GM21526 (cell line): ENCODE measurements around the gene KRTAP16-1.

Source experiments
- ATAC-seq: cut with Tn5 transposase; IDR thresholded peaks from one replicate; pipeline ENCODE4 v1.9.1; 2021; ENCODE audit warnings: moderate library complexity; ENCODE audit not compliant: unreplicated experiment, low FRiP score

Gene KRTAP16-1

DNA sequence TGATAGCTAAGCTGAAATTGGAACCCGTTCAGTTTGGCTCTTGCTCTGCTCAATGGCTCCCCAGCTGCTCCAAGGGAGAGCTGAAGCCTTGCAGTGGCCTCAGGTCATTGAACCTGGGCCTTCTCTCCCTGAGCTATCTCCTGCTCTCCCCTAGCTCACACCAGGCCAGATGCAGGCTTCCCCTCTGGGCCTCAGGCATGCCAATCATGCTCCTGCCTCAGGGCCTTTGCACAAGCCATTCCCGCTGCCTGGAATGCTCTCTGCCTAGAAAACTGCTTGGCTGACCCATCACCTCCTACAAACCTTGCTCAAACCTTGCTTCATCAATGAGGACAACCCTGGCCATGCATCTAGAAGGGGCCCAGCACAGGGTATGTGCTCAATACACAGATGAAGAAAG, 23.1 kb upstream of the KRTAP16-1 start:
- no peak for ATAC-seq

DNA sequence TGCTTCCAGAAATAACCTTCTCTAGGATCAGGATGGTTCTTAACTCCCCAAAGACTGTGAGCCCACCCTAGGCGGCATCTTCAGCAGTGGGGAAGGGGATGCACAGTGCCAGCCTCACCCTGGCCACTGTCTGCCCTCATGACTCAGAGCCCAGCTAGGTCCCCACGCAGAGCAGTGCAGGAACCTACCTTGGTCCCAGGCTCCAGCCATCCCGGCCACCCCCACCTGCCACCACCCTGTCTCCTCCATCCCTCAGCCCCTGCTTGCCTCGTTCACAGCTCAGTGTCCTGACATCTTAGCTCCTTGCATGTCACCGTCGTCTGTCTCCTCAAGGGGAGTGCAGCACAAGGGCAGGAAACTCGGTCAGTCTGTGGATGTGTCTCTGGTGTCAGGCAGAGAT, 22.5 kb upstream of the KRTAP16-1 start:
- ATAC-seq, result no peak

DNA sequence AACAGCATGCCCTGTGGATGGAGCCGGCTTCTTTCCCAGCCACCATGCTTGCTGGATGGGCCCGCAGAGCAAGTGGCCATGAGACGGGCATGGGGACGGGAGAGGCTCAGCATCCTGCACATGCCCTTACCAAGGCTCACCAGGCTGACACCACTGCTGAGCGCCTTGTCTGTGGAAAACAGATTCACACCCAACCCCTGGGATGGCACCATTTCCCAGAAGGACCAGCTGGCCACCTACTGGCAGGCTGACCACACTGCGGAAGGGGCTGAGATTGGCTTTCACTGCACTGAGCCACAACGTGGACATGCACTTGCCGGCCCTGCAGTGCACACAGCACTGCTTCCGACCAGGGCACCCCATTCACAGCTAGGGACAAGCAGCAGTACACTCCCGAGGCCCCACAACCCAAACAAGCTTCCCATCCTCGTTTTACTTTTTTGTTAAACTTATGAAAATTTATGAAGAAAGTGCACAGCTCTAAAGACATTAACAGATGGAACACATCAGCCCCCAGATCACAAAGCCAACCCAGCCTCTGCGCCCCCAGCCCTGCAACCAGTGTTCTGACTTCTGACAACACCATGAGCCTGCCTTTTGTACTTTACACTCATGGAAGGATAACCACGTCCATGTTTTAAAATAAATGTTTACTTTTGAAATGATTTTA, 20.3 kb upstream of the KRTAP16-1 start:
- ATAC-seq, result no peak

DNA sequence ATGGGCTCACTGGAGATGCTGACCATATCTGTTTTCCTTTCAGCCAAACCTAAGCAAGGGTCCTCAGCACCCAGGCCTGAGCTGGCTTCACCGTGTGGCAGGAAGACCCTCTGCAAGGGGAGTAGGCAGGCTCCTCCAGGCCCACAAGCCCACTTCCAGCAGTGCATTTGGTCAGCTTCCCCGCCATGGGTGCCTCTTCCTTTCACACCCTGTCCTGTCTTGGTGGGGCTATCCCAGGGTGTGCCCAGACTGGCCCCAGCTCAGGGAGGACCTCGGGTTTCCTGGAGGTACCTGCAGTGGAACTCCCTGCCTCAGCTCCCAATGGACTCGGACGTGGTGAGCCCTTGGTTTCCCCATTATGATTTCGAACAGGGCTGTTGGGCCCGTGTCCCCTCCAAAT, 19.1 kb upstream of the KRTAP16-1 start:
- no peak for ATAC-seq

DNA sequence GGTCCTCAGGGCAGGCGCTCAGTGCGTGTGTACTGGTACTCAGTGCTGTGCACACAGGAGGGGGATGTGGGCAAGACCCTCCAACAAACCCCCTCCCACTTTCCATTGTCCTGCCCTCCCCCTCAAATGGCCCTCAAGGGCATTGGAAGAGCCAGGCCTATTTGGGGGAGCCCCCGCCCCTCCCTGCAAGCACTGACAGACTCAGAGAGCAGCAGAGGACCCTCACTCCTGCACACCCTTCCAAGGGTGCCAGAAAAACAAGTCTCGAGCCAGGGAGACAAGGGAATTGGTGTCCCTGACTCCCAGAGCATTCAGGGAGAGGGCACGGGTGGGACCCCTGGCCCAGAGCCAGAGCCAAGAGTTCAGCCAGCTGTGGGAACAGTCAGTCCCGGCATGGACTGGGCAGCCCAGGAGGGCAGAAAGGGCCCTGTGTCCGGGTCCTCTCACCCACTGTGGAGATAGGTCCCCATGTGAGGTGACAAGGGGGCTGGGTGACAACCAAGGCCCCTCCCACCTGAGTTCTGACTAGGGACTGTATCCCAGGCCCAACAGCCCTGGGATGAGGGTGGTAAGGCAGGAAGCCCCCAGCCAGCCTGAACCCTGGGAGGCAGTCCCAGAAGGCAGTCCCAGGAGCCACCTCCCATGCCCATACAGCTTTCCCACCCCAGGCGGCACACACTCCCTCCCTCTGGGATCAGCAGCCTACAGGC, 18.5 kb upstream of the KRTAP16-1 start:
- no peak for ATAC-seq

DNA sequence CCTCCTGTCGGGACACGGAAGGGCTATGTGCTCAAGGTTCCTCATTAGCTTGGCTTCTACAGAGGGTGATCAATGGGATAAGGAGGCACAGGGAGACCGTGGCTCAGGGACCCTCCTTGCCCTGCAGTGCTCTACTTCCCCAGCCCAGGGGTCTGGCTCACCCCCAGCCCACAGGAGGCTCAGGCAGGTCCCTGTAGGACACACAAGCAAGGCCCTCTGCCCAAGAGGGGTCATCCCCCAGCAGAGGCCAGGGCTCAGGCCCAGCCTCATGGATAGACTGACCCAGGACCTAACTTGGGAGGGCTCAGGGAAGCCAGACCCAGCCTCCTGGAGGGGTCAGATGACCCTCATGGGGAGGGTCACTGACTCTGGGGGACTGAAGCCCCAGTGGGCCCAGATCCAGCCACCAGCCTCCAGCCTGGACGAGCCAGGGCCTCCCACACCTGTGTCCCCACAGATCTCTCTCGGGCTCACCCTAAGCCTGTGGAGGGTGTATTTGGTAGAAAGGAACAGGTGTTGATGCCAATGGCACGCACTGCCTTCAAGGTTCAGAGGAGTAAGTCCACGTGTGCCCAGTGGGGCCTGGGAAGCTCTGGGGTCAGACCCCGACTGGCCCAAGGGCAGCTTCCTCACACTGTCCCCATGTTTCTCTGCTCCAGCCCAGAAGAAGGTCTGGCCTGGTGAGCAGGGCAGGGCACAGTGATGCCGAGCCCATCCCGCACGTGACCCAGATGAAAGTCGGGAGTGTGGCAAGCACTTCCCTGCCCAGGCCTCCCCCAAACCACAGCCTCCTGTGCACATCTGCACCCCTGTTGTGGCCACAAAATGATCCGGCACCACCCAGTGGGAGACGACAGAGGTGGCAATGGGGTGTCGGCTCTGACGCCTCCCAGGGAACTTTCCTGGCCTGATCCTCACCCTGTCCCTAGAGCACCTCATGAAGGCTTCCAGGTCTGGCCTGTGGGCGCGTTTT, 17.4 kb upstream of the KRTAP16-1 start:
- no peak for ATAC-seq

DNA sequence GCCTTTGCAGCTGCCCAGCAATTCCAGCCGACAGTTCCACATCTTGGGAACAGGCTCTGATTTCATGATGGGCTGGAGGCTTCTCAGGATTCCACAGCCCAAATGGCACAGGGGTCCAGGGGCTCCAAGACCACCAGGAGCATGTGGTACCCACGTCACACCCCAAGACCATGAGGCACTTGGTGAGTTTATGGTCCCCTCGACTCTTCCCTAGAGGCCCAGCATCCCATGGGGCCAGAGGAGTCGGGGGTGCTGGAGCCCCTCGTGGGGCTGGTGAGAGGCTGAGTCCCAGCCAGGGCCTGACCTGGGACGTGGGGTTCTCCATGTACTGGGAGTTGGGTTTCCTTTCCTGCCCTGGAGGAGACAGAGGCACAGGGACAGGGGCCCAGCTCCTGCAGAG, 16.5 kb upstream of the KRTAP16-1 start:
- ATAC-seq, result no peak

DNA sequence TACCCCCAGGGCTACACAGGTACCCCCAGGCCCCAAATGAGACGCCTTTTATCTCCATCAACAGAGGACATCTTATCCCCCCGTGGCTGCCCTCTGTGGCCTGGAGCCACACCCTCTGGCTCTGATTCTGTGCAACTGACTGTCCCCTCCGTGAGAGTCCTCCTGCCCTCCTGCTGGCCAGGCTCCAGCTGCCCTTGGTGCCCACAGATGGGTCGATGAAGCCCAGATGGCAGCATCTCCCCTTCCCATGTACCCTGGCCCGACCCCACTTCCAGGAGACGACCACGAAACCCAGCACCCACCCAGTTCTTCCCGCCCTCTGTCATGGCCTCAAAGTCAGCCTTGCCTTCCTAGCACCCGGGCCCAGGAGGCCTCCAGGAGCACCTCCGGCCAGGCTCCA, 16.0 kb upstream of the KRTAP16-1 start:
- ATAC-seq, result no peak

DNA sequence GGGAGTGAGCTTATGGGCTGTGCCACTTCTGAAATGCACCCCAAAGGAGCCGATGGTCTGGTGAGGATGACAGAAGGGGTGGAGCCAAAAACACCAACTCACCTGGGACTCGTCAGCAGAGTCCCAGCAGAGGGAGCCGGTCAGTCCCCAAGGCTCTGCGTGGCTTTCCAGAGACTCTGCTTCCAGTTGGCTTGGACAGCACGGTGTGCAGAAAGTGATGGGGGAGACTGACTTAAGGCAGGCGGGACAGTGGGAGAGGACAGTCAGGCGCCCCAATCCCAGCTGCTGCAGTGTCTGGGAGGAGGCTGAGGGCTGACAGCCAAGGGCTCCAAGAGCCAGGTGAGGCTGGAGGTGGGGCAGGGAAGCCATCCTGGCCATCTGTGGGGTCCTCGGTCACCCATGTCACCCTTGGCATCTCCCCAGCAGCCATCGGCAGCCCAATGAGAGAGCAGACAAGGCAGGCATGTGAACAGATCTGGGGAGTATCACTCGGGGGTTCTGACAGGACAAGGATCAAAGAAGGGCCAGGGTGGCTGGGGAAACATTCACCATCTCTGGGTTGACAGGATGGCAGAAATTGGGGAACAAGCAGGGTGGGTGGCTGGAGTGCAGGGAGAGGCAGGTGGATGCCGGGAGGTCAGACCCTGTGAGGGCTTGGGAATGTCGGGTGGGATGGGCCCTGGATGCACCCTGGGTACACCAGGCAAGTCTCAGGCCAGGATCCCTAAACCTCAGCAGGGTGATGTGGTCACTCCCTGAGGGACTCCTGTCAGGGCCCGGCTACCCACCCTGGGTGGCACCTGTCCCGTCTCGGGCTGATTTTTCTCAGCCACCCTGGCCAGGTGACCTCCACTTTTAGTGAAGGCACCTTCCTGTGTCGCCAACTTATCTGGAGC, 15.3 kb upstream of the KRTAP16-1 start:
- no peak for ATAC-seq

DNA sequence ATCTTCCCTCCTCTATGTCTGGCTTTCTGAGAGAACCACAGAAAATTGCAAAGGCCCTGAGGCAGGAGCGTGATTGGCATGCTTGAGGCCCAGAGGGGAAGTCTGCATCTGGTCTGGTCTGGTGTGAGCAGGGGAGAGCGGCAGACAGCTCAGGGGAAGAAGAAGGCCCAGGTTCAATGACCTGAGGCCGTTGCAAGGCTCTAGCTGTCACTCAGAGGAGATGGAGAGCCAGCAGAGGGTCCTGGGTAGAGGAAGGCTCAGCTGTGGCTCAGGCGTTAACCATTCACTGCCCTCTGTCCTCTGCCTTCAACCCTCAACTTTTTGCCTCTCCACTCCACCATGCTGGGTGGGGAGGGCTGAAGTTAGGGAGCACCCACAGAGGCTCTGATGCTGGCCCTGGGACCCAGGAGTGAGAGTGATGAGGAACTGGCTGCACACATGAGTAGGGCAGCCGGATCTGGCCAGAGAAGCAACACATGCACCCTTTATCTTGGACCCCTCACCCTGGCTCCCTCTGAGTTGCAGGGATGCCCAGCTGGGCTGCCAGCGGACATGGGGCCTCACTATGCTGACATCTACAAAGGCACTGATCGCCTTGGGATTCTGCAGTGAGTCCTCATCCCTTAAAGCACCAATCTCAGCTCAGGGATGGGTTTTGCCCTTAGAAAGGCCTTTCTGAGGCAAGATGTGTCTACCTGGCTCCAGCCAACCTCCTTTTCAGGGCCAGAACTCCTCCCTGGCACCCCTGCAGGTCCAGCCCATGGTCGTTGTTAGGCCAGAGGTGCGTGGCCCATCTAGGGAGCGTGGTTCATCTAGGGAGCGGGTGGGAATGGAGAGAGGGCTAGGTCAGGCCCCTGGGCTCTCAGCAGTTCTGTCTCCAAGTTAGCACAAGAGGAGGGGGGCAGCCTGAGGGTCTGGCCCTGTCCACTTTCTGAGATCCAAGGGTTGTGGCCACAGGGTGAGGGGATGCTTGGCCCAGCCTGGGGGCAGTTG, 14.1 kb upstream of the KRTAP16-1 start:
- no peak for ATAC-seq

DNA sequence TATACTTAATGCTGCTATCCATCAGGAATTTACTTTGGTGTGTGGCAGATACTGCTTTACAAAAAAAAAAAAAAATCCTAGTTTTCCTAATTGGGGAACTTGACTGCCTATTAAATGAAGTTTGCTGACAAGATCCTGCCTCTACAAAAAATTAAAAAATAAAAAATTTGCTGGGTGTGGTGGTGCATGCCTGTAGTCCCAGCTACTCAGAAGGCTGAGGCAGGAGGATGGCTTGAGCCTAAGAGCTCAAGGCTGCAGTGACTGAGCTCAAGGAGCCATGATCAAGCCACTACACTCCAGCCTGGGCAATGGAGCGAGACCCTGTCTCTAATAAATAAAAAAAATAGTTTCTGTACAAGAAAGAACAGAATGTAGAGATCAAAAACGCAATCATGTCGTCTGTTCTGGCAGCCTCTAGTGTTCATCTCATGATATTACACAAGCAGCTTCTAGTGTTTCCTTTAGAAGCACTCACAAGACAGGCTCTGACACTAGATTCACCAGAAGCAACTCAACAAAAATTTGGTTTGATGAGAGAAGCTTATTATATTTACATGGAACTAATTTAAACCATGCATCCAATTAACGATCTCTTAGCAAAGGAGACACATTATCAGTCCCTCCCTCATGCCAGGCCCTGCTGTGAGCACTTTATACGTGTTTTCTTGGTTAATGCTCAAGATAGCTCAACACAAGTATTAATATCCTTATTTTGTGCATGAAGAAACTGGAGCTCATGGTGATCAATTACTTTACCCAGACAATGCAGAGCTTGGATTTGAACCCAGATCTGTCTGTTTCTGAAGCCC, 13.2 kb upstream of the KRTAP16-1 start:
- ATAC-seq, result no peak

DNA sequence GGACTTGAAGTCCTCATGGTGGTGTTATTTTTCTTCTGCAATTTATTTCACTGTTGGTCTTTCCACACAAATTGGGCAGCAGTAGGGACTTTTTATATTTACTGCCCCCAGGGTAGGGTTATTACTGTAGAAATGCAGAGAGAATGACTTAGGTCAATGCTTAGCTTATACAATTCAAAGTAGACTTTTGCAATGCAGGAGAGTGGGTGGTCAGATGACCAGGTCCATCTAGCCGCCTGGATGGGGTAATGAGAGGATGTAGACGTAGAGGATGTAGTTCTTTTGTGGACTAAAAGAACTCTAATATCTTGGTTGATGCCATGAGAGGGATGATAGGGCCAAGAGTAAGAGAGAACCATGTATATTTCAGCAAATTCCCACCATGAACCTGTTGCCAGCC, 9.1 kb upstream of the KRTAP16-1 start:
- no peak for ATAC-seq

DNA sequence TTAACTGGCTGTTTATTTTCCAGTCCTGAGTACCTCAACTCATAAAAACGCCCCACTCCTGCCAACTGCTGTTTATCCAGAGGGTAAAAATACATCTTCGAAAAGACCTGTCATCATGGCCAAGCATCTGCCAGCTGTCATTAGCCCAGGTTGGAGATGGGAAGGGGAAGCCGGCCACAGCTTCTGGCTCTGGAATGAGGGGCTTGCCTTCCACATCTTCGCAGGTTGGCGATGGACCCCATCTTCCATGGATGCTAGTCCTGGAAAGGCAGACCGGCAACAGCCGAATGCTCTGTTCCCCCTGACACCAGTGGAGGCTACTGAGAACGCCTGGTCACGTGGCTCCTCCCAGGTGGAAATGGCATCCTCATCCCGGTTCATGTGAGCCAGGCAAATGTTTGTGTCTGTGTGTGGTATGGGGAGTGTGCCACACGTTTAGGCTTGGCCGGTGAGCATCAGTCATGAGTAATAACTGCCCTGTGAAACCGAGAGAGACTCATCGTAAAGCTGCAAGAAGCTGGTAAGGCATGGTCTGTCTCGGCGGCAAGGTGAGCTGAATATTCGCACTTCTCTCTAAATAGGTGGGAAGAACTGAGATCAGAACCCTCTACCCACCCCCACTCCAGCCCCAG, 6.8 kb upstream of the KRTAP16-1 start:
- ATAC-seq, result no peak

DNA sequence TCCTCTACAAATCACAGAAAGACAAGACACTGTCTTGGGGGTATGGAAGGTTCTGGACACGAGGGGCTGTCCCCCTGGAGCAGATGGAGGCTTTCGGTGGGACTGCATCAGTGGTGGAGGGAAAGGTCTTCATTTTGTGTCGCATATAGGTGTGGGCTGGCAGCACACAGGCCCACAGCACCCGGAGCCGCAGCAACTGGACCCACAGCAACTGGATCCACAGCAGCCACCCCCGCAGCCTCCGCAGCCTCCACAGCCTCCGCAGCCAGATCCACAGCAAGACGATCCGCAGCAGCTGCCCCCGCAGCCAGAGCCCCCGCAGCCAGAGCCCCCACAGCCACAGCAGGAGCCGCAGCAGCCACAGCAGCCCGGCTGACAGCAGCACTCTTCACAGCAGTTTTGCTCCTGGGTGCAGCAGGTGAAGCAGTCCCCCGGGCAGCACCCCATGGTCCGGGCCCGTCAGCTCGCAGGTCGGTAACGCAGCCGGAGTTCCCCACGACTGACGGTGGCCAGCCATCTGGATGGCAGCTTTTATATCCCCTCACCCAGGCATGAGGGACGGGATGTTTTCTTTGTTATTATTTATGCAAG, 6.2 kb upstream of the KRTAP16-1 start, which contains the start of gene KRTAP17-1:
KRTAP17-1 (minus strand) TSS at position 507 of the 591 bp plus-strand sequence; CDS start at position 447, 60 bp downstream.
- ATAC-seq, result no peak

DNA sequence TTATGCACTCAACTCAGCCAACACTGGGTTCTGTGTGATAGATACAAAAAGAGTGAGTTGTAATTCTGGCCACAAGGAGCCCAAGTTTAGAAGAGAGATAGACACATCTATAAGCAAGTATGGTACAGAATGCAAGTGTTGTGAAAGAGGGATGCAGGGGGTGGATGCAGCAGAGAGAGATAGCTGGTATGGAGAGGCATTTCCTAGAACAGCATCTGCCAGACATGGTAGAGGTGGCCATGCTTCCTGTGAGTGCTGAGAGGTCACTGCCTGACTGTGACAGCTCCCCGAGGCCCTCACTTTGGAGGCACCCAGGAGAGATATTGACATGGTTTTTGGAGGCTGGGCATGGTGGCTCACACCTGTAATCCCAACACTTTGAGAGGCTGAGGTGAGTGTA, 2.0 kb upstream of the KRTAP16-1 start:
- ATAC-seq, result no peak

DNA sequence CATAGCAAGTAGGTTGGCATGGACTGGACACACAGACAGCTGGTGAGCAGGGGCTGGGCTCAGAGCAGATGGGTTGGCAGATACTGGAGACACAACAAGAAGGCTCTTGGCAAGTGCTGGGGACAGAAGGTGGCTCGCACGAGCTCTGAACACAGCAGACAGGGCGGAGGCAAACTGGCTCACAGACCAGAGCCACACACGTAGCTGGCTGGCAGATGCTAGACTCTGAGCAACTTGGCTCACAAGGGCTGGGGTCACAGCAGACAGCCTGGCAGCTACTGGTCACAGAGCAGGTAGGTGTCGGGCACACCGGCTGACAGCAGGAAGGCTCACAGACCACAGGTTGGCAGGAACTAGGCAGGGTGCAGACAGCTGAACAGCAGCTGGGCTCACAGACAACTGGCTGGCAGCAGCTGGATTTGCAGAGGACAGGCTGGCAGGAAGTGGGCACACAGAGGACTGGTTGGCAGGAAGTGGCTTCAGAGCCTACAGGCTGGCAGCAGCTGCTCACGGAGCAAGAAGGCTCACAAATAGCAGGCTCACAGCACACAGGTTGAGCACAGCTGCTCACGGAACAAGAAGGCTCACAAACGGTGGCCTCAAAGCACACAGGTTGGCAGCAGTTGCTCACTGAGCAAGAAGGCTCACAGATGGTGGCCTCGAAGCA, 725 bp downstream of the KRTAP16-1 start:
- no peak for ATAC-seq

DNA sequence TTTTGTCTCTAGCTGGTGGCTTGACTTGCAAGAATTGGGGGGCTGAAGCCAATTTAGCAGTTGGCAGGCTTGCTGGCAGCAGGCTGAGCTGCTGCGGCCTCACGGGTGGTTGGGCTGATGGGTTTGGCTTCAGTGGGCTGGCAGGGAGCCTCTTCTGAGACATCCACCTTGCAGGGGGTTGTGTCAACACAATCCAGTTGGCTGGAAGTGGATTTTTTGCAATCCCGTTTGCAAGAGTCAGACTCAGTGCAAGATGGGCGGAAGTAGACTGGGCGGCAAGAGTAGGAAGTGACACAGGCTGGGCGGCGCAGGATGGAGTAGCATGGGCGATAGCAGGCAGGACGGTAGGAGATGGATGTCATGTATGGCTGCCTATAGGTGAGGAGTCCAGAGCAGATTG, 1.5 kb downstream of the KRTAP16-1 start:
- no peak for ATAC-seq
